Measurements from ENCODE around the gene PDC. TPM values are rescaled to one million over a fixed set of nuclear protein-coding genes. Genes with fewer than 3 reads are reported as not detected.

Gene PDC
- polyA plus RNA-seq, 1 donor (not counting 4 experiments of a cell fraction or from before 2014, with no cell fraction given), result not detected

DNA sequence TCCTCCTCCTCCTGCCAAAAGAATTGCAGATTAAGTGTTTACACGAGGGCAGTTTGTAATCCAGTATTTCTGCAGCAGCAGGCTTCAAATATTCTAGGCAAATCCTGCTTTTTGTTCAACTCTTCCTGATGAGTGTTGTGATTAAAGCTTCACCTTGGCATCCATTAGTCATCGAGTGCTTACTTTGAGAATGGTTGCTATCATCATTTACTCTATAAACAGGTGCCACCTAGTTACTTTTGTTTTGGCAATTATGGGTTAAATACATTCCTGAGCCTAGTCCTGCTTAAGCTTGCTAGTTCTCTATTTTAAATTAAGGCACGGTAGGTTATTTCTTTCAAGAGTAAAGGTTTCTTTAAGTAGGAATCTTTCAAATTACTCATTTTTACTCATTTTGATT, 20.3 kb downstream of the PDC start:
- Histone ChIP-seq H3K4me2 (ENCODE audit: control insufficient read depth, extremely low read depth, insufficient read depth, low read depth, low read length) (no peak overlapping the region), H3K9me1 (ENCODE audit: control insufficient read depth, extremely low read depth, insufficient read depth, low read length) (no peaks in the 10 kb centered on the region), H3K79me2 (ENCODE audit: control insufficient read depth, insufficient read depth, low read length) (no peaks in the 10 kb centered on the region), H3K27ac (ENCODE audit: control insufficient read depth, insufficient read depth, low read length) (peak overlapping the region; percentile 32), H3K9me3 (ENCODE audit: control insufficient read depth, low read depth, low read length) (no peaks in the 10 kb centered on the region), H3K4me1 (ENCODE audit: control insufficient read depth, extremely low read depth, insufficient read depth, low read length) (peaks cover 14% of the 10 kb centered on the region), H3K4me3 (ENCODE audit: control insufficient read depth in 2 of 3, extremely low read depth in 1 of 3, insufficient read depth in 2 of 3, low read depth in 1 of 3, low read length in 3 of 3) (no peak overlapping the region), H3K27me3 (ENCODE audit: control insufficient read depth, extremely low read depth, insufficient read depth, low read length) (no peaks in the 10 kb centered on the region), H3K36me3 (ENCODE audit: control insufficient read depth in 2 of 2, extremely low read depth in 1 of 2, insufficient read depth in 2 of 2, low read length in 2 of 2) (no peaks in the 10 kb centered on the region), H2AFZ (ENCODE audit: control insufficient read depth, low read length) (no peak overlapping the region), H4K20me1 (ENCODE audit: control insufficient read depth, extremely low read depth, insufficient read depth, low read length) (no peaks in the 10 kb centered on the region), H3K9ac (ENCODE audit: control insufficient read depth, extremely low read depth, insufficient read depth, low read length) (no peak overlapping the region)
- no peak for TF ChIP-seq EZH2 (IDR thresholded peaks at IDR 0.05; ENCODE audit: low read length)
- TF ChIP-seq, protein P1, sequence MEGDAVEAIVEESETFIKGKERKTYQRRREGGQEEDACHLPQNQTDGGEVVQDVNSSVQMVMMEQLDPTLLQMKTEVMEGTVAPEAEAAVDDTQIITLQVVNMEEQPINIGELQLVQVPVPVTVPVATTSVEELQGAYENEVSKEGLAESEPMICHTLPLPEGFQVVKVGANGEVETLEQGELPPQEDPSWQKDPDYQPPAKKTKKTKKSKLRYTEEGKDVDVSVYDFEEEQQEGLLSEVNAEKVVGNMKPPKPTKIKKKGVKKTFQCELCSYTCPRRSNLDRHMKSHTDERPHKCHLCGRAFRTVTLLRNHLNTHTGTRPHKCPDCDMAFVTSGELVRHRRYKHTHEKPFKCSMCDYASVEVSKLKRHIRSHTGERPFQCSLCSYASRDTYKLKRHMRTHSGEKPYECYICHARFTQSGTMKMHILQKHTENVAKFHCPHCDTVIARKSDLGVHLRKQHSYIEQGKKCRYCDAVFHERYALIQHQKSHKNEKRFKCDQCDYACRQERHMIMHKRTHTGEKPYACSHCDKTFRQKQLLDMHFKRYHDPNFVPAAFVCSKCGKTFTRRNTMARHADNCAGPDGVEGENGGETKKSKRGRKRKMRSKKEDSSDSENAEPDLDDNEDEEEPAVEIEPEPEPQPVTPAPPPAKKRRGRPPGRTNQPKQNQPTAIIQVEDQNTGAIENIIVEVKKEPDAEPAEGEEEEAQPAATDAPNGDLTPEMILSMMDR (optimal IDR thresholded peaks at IDR 0.05 in 1 of 3, IDR thresholded peaks at IDR 0.05 in 1 of 3, conservative IDR thresholded peaks at IDR 0.05 in 1 of 3; ENCODE audit: extremely low read depth in 1 of 3, insufficient read depth in 2 of 3, low read length in 3 of 3), result no peak
- no peak for DNase-seq (ENCODE audit: low read depth, low spot score)
- FAIRE-seq, result peak; percentile 23
- dilution Hi-C loops (cut with MboI; ENCODE audit: extremely low pct_ligation_motif_present, low sequenced_read_pairs), result no loop called here

DNA sequence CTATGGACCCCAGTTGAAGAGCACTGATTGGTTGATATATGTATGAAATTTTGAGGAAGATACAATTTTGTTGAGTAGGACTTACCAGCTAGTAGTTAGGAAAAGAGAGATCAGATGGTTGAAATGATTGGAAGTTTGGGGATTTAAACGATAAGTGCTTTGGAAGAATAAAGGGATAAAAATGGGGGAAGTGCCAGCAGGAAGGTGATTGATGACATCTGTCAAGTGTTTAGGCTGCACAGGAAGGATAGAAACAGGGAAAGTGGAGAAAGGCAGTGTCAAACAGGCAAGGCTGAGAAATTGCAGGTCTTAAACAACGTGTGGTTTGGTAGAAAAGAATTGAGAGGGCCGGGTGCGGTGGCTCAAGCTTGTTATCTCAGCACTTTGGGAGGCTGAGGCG, 22.3 kb downstream of the PDC start:
- Histone ChIP-seq H3K27ac (ENCODE audit: control insufficient read depth, insufficient read depth, low read length) (no peak overlapping the region), H4K20me1 (ENCODE audit: control insufficient read depth, extremely low read depth, insufficient read depth, low read length) (no peaks in the 10 kb centered on the region), H3K9me3 (ENCODE audit: control insufficient read depth, low read depth, low read length) (no peaks in the 10 kb centered on the region), H3K79me2 (ENCODE audit: control insufficient read depth, insufficient read depth, low read length) (no peaks in the 10 kb centered on the region), H3K4me2 (ENCODE audit: control insufficient read depth, extremely low read depth, insufficient read depth, low read depth, low read length) (no peak overlapping the region), H3K4me3 (ENCODE audit: control insufficient read depth in 2 of 3, extremely low read depth in 1 of 3, insufficient read depth in 2 of 3, low read depth in 1 of 3, low read length in 3 of 3) (no peak overlapping the region), H3K27me3 (ENCODE audit: control insufficient read depth, extremely low read depth, insufficient read depth, low read length) (no peaks in the 10 kb centered on the region), H3K4me1 (ENCODE audit: control insufficient read depth, extremely low read depth, insufficient read depth, low read length) (peaks cover 14% of the 10 kb centered on the region), H3K9me1 (ENCODE audit: control insufficient read depth, extremely low read depth, insufficient read depth, low read length) (no peaks in the 10 kb centered on the region), H2AFZ (ENCODE audit: control insufficient read depth, low read length) (no peak overlapping the region), H3K36me3 (ENCODE audit: control insufficient read depth in 2 of 2, extremely low read depth in 1 of 2, insufficient read depth in 2 of 2, low read length in 2 of 2) (no peaks in the 10 kb centered on the region), H3K9ac (ENCODE audit: control insufficient read depth, extremely low read depth, insufficient read depth, low read length) (no peak overlapping the region)
- TF ChIP-seq, protein P1 (optimal IDR thresholded peaks at IDR 0.05 in 1 of 3, IDR thresholded peaks at IDR 0.05 in 1 of 3, conservative IDR thresholded peaks at IDR 0.05 in 1 of 3; ENCODE audit: extremely low read depth in 1 of 3, insufficient read depth in 2 of 3, low read length in 3 of 3), result no peak
- DNase-seq (ENCODE audit: low read depth, low spot score), result no peak
- FAIRE-seq, result no peak
- dilution Hi-C loops (cut with MboI; ENCODE audit: extremely low pct_ligation_motif_present, low sequenced_read_pairs), result no loop called here

Measured in keratinocyte (primary cell).